Hepatocyte (in vitro differentiated cells): ENCODE data around the gene YES1. TPM values are rescaled to one million over a fixed set of nuclear protein-coding genes. Genes with fewer than 3 reads are reported as not detected.
"Not testable (repeated sequence)": the region's sequence is repeated elsewhere in the genome, so short reads cannot be mapped to it uniquely, and the experiment has no call there.

Source experiments
- DNase-seq: peaks from one replicate; pipeline ENCODE4 v3.0.0-alpha.2; 2016; ENCODE audit warnings: low spot score
- H2AFZ ChIP-seq: fragments of 200-600 bp; sonication (generic); 2 replicates; pipeline ENCODE4 v1.6.0; 2016; ENCODE audit warnings: antibody characterized with exemption, mild to moderate bottlenecking
- H3K27ac ChIP-seq: fragments of 200-600 bp; sonication (generic); 2 replicates; pipeline ENCODE4 v1.5.1; 2016; ENCODE audit warnings: mild to moderate bottlenecking
- H3K27me3 ChIP-seq: fragments of 200-600 bp; sonication (generic); 2 replicates; pipeline ENCODE4 v1.6.1; 2016
- H3K36me3 ChIP-seq: fragments of 200-600 bp; sonication (generic); replicated peaks from 2 replicates; pipeline ENCODE4 v1.5.1; 2016; ENCODE audit warnings: low read depth; ENCODE audit not compliant: insufficient read depth
- H3K4me1 ChIP-seq: fragments of 200-600 bp; sonication (generic); 2 replicates; pipeline ENCODE4 v1.5.1; 2016; ENCODE audit warnings: mild to moderate bottlenecking, moderate library complexity; ENCODE audit not compliant: insufficient read depth
- H3K4me2 ChIP-seq: fragments of 200-600 bp; sonication (generic); 2 replicates; pipeline ENCODE4 v1.6.0; 2016
- H3K4me3 ChIP-seq: fragments of 200-600 bp; sonication (generic); 2 replicates; pipeline ENCODE4 v1.5.1; 2016; ENCODE audit warnings: mild to moderate bottlenecking
- H3K79me2 ChIP-seq: fragments of 200-600 bp; sonication (generic); 2 replicates; pipeline ENCODE4 v1.6.0; 2017; ENCODE audit warnings: mild to moderate bottlenecking
- H3K9me2 ChIP-seq: fragments of 200-600 bp; sonication (generic); replicated peaks from 2 replicates; pipeline ENCODE4 v1.6.0; 2017; ENCODE audit warnings: mild to moderate bottlenecking; ENCODE audit not compliant: insufficient read depth
- H3K9me3 ChIP-seq: fragments of 200-600 bp; sonication (generic); 2 replicates; pipeline ENCODE4 v1.5.1; 2016; ENCODE audit warnings: low read depth, mild to moderate bottlenecking
- H4K20me1 ChIP-seq: fragments of 200-600 bp; sonication (generic); 2 replicates; pipeline ENCODE4 v1.6.0; 2016; ENCODE audit warnings: mild to moderate bottlenecking; ENCODE audit not compliant: insufficient read depth, poor library complexity, severe bottlenecking
- CTCF ChIP-seq: fragments of 200-600 bp; sonication (generic); IDR thresholded peaks from 2 replicates; pipeline ENCODE4 v1.5.1; 2016; ENCODE audit warnings: antibody characterized with exemption, mild to moderate bottlenecking; ENCODE audit not compliant: poor library complexity
- EZH2 ChIP-seq: fragments of 200-600 bp; sonication (generic); IDR thresholded peaks from 2 replicates; pipeline ENCODE4 v1.6.1; 2016; ENCODE audit warnings: antibody characterized with exemption, mild to moderate bottlenecking, borderline replicate concordance
- EZH2phosphoT487 ChIP-seq: fragments of 200-600 bp; sonication (generic); IDR thresholded peaks from one replicate; pipeline ENCODE4 v1.6.1; 2018; ENCODE audit warnings: antibody characterized with exemption, mild to moderate bottlenecking, low read depth, moderate library complexity; ENCODE audit not compliant: unreplicated experiment, severe bottlenecking
- WGBS: methylation state at CpG from one replicate; pipeline ENCODE4 v1.1.6; 2016; ENCODE audit warnings: low lambda C conversion rate; ENCODE audit errors: missing lambda C conversion rate; 5-methylcytosine and 5-hydroxymethylcytosine counted together
- polyA plus RNA-seq: library from polyadenylated mRNA; unstranded; fragments of >200 nt; fragmentation: Nextera tagmentation; extraction: Ambion mirVana; gene quantifications from 2 replicates; pipeline ENCODE4 v1.2.1, GENCODE V29; 2016
- total RNA-seq: library from RNA; depleted of rRNA; stranded (reverse); fragments of >200 nt; gene quantifications from 2 replicates; pipeline ENCODE4 v1.2.3, GENCODE V29; 2014

YES1 gene
- total and polyA plus RNA-seq, 2 experiments from 2014 or later, result 25.2 to 108 TPM

- H3K4me1 ChIP-seq, result peaks cover 20% of the 10 kb centered on the region
- H2AFZ ChIP-seq, result no peak overlapping the region
- no peaks in the 10 kb centered on the region for H3K9me2 ChIP-seq
- peak overlapping the region; percentile 99 for H3K4me3 ChIP-seq
- no peak for DNase-seq
- no peaks in the 10 kb centered on the region for H3K27me3 ChIP-seq
- WGBS, result 58% methylated on average over 6 of the region's 6 CpGs
- H4K20me1 ChIP-seq, result peaks cover 54% of the 10 kb centered on the region
- no peak for TF ChIP-seq CTCF
- TF ChIP-seq EZH2, result no peak
- no peak for TF ChIP-seq EZH2phosphoT487
- H3K9me3 ChIP-seq, result no peaks in the 10 kb centered on the region
- peaks cover 66% of the 10 kb centered on the region for H3K79me2 ChIP-seq
- H3K4me2 ChIP-seq, result peak overlapping the region; percentile 78
- no peaks in the 10 kb centered on the region for H3K36me3 ChIP-seq
- no peak overlapping the region for H3K27ac ChIP-seq
Measured at GRCh38 chr18:809985-810642, 1.9 kb downstream of the YES1 start.

GRCh38 chr18:809228-809627 lies 2.8 kb downstream of the YES1 start:
- H2AFZ ChIP-seq, H3K27ac ChIP-seq, H3K36me3 ChIP-seq, H3K9me2 ChIP-seq, H3K9me3 ChIP-seq, H3K27me3 ChIP-seq, DNase-seq, H3K4me3 ChIP-seq: not testable (repeated sequence)
- H4K20me1 ChIP-seq, result peaks cover 57% of the 10 kb centered on the region
- H3K4me1 ChIP-seq, result peaks cover 21% of the 10 kb centered on the region
- WGBS, result 93% methylated on average over 11 of the region's 11 CpGs
- peak overlapping the region; percentile 78 for H3K4me2 ChIP-seq
- H3K79me2 ChIP-seq, result peaks cover 75% of the 10 kb centered on the region

GRCh38 chr18:808502-808901 lies 3.5 kb downstream of the YES1 start:
- no peak overlapping the region for H3K4me2 ChIP-seq
- H3K79me2 ChIP-seq, result peaks cover 82% of the 10 kb centered on the region
- H2AFZ ChIP-seq, result no peak overlapping the region
- WGBS, result 86% methylated on average over 2 of the region's 2 CpGs
- H4K20me1 ChIP-seq, result peaks cover 61% of the 10 kb centered on the region
- no peaks in the 10 kb centered on the region for H3K9me2 ChIP-seq
- H3K27me3 ChIP-seq, result no peaks in the 10 kb centered on the region
- no peaks in the 10 kb centered on the region for H3K9me3 ChIP-seq
- H3K4me3 ChIP-seq, result no peak overlapping the region
- peaks cover 21% of the 10 kb centered on the region for H3K4me1 ChIP-seq
- TF ChIP-seq EZH2phosphoT487 (no peak), CTCF (no peak), EZH2 (no peak)
- no peaks in the 10 kb centered on the region for H3K36me3 ChIP-seq
- no peak for DNase-seq
- no peak overlapping the region for H3K27ac ChIP-seq

- H3K36me3 ChIP-seq, result no peaks in the 10 kb centered on the region
- H3K4me1 ChIP-seq, result peaks cover 21% of the 10 kb centered on the region
- no peak overlapping the region for H3K27ac ChIP-seq
- no peak overlapping the region for H3K4me2 ChIP-seq
- TF ChIP-seq EZH2 (no peak), CTCF (no peak)
- no peak for DNase-seq
- 54% methylated on average over 5 of the region's 5 CpGs for WGBS
- peaks cover 65% of the 10 kb centered on the region for H4K20me1 ChIP-seq
- no peaks in the 10 kb centered on the region for H3K9me3 ChIP-seq
- peaks cover 86% of the 10 kb centered on the region for H3K79me2 ChIP-seq
- no peak overlapping the region for H3K4me3 ChIP-seq
- H2AFZ ChIP-seq, result no peak overlapping the region
- no peaks in the 10 kb centered on the region for H3K9me2 ChIP-seq
- H3K27me3 ChIP-seq, result no peaks in the 10 kb centered on the region
Measured at GRCh38 chr18:808086-808485, 4.0 kb downstream of the YES1 start.
